ENCODE measurements around the gene RBPJ.
A peak's percentile ranks its signal among the peaks of the same experiment; 100 is the strongest.
"Not testable (repeated sequence)": the region's sequence is repeated elsewhere in the genome, so short reads cannot be mapped to it uniquely, and the experiment has no call there.

Gene RBPJ

GRCh38 chr4:26302031-26302899 is 18.5 kb upstream of the RBPJ start:
- no peak for DNase-seq

- no peak for DNase-seq
These were observed 17.8 kb upstream of the RBPJ start for GRCh38 chr4:26303008-26303407.

GRCh38 chr4:26307037-26307800 is 13.6 kb upstream of the RBPJ start:
- DNase-seq = no peak

- DNase-seq = peak in 2 of 5 experiments; percentile 47 to 89
These were observed 12.2 kb upstream of the RBPJ start for GRCh38 chr4:26308568-26308967.

- DNase-seq = no peak
These were observed 10.6 kb upstream of the RBPJ start for GRCh38 chr4:26310264-26310663.

GRCh38 chr4:26311633-26312032 is 9.2 kb upstream of the RBPJ start:
- no peak for DNase-seq

GRCh38 chr4:26315316-26315932 is 5.4 kb upstream of the RBPJ start:
- DNase-seq = not testable (repeated sequence)

- DNase-seq = no peak
These were observed 3.0 kb upstream of the RBPJ start for GRCh38 chr4:26317766-26318165.

GRCh38 chr4:26319467-26319948 is 1.3 kb upstream of the RBPJ start:
- DNase-seq = peak; percentile 84 to 100 (median 96)

- peak in 2 of 5 experiments; percentile 26 to 68 for DNase-seq
These were observed 771 bp upstream of the RBPJ start for GRCh38 chr4:26319949-26320537.

- peak in 4 of 5 experiments; percentile 10 to 61 (median 22) for DNase-seq
These were observed 783 bp downstream of the RBPJ start for GRCh38 chr4:26321373-26322221.

GRCh38 chr4:26322346-26322745 is 1.5 kb downstream of the RBPJ start:
- peak in 2 of 5 experiments; percentile 8 to 38 for DNase-seq

GRCh38 chr4:26323821-26324220 is 3.0 kb downstream of the RBPJ start:
- DNase-seq = no peak

- DNase-seq = peak in 2 of 5 experiments; percentile 46 to 78
These were observed 4.4 kb downstream of the RBPJ start for GRCh38 chr4:26325191-26325590.

GRCh38 chr4:26326791-26327190 is 6.0 kb downstream of the RBPJ start:
- DNase-seq = no peak

- DNase-seq = peak in 2 of 5 experiments; percentile 22 to 65
These were observed 9.5 kb downstream of the RBPJ start for GRCh38 chr4:26330186-26330787.

GRCh38 chr4:26330946-26331345 is 10.1 kb downstream of the RBPJ start:
- no peak for DNase-seq

GRCh38 chr4:26331380-26331950 is 10.7 kb downstream of the RBPJ start:
- no peak for DNase-seq

- no peak for DNase-seq
These were observed 13.6 kb downstream of the RBPJ start for GRCh38 chr4:26334366-26334765.

- DNase-seq = no peak
These were observed 16.8 kb downstream of the RBPJ start for GRCh38 chr4:26337612-26338011.

Measured in T-helper 2 cell (primary cell).